Measurements from ENCODE around the gene RNASEH2A. TPM values are rescaled to one million over a fixed set of nuclear protein-coding genes. Genes with fewer than 3 reads are reported as not detected.

The RNASEH2A gene
- polyA plus RNA-seq, 1 donor from 2014 or later: 28.2 TPM

- Histone ChIP-seq H3K4me3 (ENCODE audit: low read length) (peak overlapping the region; percentile 79), H3K27me3 (ENCODE audit: insufficient read depth, low read depth, low read length) (peaks cover 53% of the 10 kb centered on the region)
Measured at GRCh38 chr19:12834976-12835757, 28.8 kb downstream of the RNASEH2A start.

GRCh38 chr19:12836529-12836863, 30.1 kb downstream of the RNASEH2A start:
- Histone ChIP-seq H3K79me2 (replicated peaks; ENCODE audit: insufficient read depth, low read length) (peaks cover 19% of the 10 kb centered on the region), H2AFZ (ENCODE audit: low read depth, low read length) (no peak overlapping the region), H3K9ac (ENCODE audit: low read length) (no peak overlapping the region), H3K27me3 (ENCODE audit: insufficient read depth, low read depth, low read length) (peaks cover 40% of the 10 kb centered on the region), H3F3A (ENCODE audit: insufficient read depth, low read length, poor library complexity, severe bottlenecking) (no peaks in the 10 kb centered on the region), H3K27ac (ENCODE audit: low read length) (no peak overlapping the region), H3K4me3 (ENCODE audit: low read length) (no peak overlapping the region), H3K9me3 (ENCODE audit: low read length) (no peaks in the 10 kb centered on the region), H3K9me2 (ENCODE audit: insufficient read depth, low read length) (no peaks in the 10 kb centered on the region), H4K20me1 (ENCODE audit: insufficient read depth) (peaks cover 1% of the 10 kb centered on the region), H3K36me3 (ENCODE audit: insufficient read depth, low read length) (no peaks in the 10 kb centered on the region), H3K4me2 (ENCODE audit: low read length) (no peak overlapping the region)
- no peak for TF ChIP-seq MXI1 (conservative IDR thresholded peaks at IDR 0.05; ENCODE audit: poor library complexity, severe bottlenecking)
- no peak for TF ChIP-seq POLR2AphosphoS5 (IDR thresholded peaks at IDR 0.05)
- TF ChIP-seq EZH2 (IDR thresholded peaks at IDR 0.05; ENCODE audit: borderline replicate concordance, insufficient read depth, low read length, poor library complexity, severe bottlenecking): no peak
- TF ChIP-seq CTCF (IDR thresholded peaks at IDR 0.05; ENCODE audit: poor library complexity, severe bottlenecking): no peak
- no peak for TF ChIP-seq EP300 (conservative IDR thresholded peaks at IDR 0.05; ENCODE audit: poor library complexity, severe bottlenecking)
- no peak for TF ChIP-seq REST (IDR thresholded peaks at IDR 0.05; ENCODE audit: borderline replicate concordance)
- no peak for TF ChIP-seq SMC3 (conservative IDR thresholded peaks at IDR 0.05; ENCODE audit: poor library complexity)
- TF ChIP-seq TAF1 (IDR thresholded peaks at IDR 0.05; ENCODE audit: low read depth): no peak
- no peak for TF ChIP-seq RAD21 (conservative IDR thresholded peaks at IDR 0.05)

More at GRCh38 chr19:12834976-12835757, 28.8 kb downstream of the RNASEH2A start:
- Histone ChIP-seq H2AFZ (ENCODE audit: low read depth, low read length) (no peak overlapping the region), H3K27ac (ENCODE audit: low read length) (no peak overlapping the region), H3K9me2 (ENCODE audit: insufficient read depth, low read length) (no peaks in the 10 kb centered on the region), H3K36me3 (ENCODE audit: insufficient read depth, low read length) (no peaks in the 10 kb centered on the region), H4K20me1 (ENCODE audit: insufficient read depth) (no peaks in the 10 kb centered on the region), H3K79me2 (replicated peaks; ENCODE audit: insufficient read depth, low read length) (peaks cover 6% of the 10 kb centered on the region), H3K9ac (ENCODE audit: low read length) (no peak overlapping the region), H3K9me3 (ENCODE audit: low read length) (no peaks in the 10 kb centered on the region), H3K4me2 (ENCODE audit: low read length) (no peak overlapping the region), H3F3A (ENCODE audit: insufficient read depth, low read length, poor library complexity, severe bottlenecking) (no peaks in the 10 kb centered on the region)
- no peak for TF ChIP-seq TAF1 (IDR thresholded peaks at IDR 0.05; ENCODE audit: low read depth)
- TF ChIP-seq EZH2 (IDR thresholded peaks at IDR 0.05; ENCODE audit: borderline replicate concordance, insufficient read depth, low read length, poor library complexity, severe bottlenecking): no peak

Measured in neural cell (in vitro differentiated cells).